ENCODE data around the gene SIRT5. TPM values are rescaled to one million over a fixed set of nuclear protein-coding genes. Genes with fewer than 3 reads are reported as not detected.

SIRT5 gene
- total RNA-seq, 1 donor from 2014 or later: 5.7 TPM

DNA sequence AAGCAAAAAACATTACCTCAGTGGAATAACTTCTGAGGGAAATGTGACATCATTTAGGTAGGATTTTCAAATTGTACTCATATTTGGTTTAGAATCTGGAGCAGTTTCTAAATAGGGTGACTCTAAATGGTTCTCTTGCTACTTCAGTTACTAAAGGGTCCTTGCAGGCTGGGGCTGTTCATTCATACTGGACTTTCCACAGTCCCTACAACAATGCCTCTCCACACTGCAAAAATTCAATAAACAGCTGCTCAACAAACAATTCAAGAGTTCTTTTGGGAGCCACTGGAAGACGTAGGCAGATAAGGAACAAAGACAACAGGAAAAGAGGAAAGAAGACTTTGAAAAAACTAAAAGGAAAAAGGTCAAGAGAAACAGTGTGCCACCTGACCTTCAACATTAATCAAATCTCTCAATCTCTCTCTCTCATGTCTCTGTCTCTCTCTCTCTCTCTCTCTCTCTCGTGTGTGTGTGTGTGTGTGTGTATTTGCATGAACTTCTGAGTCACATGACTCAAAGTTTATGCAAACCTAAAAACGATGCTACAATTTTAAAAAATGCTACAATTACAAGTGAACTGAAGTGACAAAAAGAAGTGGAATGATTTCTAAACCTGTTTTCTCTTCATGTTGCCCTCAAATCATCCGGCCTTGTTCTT lies 55.2 kb downstream of the SIRT5 start:
- no peak for DNase-seq (ENCODE audit: low read depth)

DNA sequence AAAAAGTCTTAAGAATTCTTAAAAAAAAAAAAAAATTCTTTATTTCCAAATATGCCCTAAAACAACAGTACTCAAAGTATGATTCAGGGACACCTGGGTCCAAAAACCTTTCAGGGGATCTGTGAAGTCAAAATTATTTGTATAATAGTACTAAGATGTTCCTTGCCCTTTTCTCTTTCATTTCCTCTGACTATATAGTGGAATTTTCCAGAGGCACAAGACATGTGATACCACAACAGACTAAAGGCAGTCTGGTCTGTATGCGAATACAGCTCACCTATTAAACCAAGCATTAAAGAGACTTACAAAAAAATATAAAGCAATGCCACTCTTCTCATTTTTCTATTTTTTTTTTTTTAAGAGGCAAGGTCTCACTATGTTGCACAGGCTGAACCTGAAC lies 56.1 kb downstream of the SIRT5 start:
- DNase-seq (ENCODE audit: low read depth): no peak

DNA sequence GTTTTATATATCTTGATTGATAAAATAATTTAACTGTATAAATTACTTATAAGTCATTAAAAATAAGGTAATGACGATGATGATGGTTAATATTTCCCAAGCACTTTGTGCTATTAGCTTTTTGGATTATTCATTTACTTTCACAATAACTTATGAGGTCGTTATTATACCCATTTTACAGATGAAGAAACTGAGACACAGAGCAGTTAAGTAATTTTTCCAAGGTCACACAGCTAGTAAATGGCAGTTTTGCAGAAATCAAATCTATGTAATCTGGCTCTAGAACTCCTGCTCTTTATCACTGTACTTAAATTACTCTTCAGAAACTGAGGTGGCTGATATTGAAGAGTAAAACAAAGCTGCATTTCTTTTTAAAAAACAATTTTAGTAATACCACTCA lies 58.9 kb downstream of the SIRT5 start:
- DNase-seq (ENCODE audit: low read depth): no peak

DNA sequence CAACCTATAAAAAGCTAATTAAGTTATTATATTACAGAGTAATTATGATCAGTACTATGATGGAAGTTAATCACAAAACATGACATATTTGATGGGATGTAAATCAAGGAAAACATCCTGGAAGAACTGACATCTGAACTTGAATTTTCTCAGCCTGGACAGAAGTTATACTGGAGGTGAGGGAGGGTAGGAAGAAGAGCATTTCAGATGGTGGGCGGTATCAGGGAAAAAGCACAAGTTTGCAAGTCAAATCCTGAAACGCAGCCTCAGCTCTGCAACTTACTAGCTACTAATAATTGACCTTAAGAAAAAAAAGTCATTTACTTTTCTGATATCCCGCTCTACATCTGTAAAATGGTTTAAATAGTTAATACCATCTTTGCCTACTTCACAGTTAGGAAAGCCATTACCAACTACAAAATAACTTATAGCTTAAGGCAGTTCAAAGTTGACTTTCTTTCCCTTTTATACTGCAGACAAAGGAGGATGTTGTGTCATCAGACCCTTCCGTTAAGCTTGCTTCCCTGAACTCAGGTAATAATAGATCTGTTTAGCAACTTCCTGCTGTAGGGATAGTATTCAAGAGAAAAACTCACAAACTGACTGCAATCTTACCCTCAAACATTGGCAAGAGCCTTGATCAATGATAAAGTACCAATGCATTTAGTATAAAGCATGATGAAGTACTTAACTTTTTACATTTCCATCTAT lies 61.7 kb downstream of the SIRT5 start:
- DNase-seq (ENCODE audit: low read depth): no peak

DNA sequence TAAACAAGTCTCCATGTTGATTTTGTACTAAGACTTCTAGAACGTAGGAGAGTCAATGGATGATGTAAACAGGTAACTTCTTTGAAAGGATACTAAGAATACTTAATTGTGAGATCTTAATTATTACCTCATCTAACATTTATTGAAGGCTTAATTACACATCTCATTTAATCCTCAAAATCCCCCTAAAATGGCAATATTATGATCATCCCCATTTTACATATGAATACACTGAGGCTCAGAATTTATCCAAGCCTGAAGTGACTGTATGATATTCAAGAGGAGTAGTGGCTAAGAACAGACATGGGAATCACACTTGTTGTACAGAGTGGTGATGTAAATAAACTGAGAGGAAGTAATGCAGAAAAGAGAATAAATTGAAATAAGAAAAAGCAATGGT lies 63.6 kb downstream of the SIRT5 start:
- DNase-seq (ENCODE audit: low read depth): no peak

DNA sequence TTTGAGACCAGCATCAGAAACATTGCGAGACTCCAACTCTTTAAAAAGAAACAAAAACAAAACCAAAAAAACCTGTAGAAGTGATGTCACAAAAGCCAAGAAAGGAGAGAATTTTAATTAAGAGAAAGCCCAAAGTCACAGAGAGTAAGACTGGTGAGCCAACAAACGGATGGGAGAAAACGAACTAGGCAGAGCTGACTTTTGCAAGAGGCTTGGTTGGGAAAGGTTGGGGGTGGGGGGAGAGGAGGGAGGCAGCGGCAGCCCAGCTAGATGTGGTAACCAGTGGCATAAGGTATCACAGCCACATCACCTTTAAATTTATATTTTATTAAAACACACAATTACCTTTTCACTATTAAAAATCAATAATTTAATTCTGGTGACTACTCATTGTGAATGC lies 64.2 kb downstream of the SIRT5 start:
- no peak for DNase-seq (ENCODE audit: low read depth)

DNA sequence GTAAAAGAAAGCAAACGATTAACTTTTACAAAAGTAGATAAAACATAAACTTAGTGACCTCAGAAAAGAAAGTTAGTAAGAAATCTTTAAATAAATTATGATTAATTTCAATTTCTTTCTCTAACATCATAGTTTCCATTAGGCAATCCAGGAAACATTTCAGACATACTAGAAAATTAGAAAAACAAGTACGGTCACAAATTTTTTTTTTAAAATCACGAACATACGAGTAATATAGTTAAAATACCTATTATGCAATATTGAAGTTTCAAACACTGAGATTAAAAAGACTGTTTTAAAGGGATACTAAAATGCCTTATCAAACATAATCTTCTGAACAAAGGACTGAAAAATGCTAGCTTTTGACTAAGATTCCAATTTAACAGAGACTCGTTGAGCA lies 66.9 kb downstream of the SIRT5 start:
- DNase-seq (ENCODE audit: low read depth): no peak

DNA sequence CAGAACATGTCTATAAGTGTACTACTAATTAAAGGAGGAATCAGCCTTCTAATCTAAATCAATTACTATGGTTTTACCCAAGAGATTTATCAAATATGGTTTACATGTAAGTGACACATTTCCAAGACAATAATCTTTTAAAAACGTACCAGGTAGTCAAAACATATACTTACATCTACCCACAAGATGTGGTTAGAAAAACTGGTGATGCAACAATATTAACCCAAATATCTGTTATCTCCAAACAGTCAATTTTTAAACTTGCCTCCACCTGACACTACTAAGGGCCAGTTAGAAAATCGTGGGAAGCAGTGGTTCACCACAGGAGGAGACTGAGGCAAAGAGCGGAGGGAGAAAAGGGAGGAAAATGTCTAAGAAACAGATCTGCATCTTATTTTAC lies 68.7 kb downstream of the SIRT5 start:
- no peak for DNase-seq (ENCODE audit: low read depth)

DNA sequence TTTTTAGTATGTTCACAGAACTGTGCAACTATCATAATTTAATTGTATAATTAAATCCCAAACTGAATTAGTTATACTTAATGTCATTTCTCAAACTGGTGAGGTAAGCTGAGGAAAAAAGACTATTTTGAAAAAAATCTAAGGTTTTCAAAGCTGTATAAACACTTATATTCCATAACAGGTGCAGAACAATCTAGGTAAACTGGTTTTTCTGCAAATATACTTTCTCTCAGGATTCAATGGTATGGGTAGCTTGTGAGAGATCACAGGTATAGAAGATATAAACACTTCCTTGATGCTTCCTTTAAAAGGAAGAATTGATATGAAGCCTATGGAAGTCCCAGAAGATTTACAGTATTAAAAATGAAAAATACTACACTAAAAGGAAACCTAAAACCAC lies 74.4 kb downstream of the SIRT5 start:
- no peak for DNase-seq (ENCODE audit: low read depth)

DNA sequence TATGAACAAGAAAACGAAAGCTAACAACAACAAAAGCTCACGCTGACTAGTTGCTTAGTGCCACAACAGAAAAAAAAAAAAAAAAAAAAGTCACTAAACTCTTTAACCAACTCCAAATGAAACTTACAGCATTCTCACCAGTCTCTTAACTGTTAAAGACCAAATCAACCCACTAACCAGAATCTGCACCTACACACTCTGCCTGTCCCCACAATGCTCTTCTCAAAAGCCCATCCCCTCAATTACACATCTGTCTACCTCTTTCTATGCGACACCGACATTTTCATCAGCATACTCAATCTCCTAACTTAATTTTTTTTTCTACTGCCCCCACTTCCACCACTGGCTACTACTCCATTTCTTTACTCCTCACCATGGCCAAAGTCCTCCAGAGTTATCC lies 75.0 kb downstream of the SIRT5 start:
- no peak for DNase-seq (ENCODE audit: low read depth)

DNA sequence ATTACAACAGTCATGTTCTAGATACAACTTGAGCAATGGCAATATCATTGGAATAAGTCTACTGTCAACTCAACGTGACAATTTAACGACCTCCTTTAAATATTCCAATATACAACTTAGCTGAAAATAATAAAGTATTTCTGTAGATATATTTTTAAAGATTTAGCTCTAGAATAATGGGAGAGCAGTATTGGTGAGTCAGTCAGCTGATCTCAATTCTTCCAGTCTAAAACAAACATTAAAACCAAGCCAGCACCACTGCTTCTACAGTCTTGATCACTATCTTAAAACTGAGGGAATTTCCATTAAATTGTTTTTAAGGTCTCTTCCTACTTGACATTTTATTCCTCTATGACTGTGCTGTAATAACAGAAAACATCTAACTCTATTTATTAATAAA lies 78.9 kb downstream of the SIRT5 start:
- no peak for DNase-seq (ENCODE audit: low read depth)

DNA sequence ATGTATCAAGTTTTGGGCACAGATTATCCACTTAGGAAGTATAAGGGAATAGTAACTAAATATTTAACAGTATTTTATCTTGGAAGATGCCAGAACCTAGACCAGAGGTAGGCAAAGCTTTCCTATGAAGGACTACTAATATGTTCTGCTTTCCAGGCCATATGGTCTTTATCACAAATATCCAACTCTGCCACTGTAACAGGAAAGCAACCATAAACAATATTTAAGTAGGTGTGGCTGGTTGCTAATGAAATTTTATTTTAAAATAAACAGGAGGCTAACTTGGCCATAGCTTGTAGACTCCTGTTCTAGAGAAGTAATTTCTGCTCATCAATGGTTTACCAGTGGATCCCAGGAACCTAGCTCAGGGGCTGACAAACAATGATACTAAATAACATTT lies 80.1 kb downstream of the SIRT5 start:
- no peak for DNase-seq (ENCODE audit: low read depth)

DNA sequence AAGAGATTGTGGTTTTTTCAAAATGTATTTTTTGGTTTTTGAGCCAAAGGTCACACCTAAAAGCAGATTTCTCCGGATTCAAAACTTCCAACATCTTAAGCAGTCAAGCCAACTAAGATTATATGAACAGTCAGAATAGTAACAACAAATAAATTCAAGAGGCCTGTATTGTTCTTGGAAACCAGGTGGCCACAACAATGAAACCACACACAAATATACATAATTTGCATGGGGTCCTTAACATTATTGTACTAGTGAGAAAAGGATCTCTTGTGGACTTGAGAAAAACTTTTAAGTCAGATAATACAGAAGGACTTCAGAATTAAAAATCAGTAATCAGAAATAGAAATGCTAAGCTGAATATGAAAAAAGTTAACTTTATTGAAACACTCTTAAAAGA lies 81.3 kb downstream of the SIRT5 start:
- DNase-seq (ENCODE audit: low read depth): no peak

DNA sequence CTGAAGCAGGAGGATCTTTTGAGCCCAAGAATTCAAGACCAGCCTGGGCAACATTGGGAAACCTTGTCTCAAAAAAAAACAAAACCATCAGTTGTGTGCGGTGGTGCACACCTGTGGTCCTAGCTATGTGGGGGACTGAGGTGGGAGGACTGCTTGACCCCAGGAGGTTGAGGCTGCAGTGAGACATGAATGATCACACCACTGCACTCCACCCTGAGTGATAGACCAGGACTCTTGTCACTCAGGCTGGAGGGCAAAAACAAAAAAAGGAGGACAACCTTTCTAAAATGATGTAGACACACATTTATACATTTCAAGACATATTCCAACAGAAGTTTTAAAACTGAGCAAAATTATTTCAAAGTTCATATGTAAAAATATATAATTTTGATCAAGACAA lies 85.9 kb downstream of the SIRT5 start:
- no peak for DNase-seq (ENCODE audit: low read depth)

DNA sequence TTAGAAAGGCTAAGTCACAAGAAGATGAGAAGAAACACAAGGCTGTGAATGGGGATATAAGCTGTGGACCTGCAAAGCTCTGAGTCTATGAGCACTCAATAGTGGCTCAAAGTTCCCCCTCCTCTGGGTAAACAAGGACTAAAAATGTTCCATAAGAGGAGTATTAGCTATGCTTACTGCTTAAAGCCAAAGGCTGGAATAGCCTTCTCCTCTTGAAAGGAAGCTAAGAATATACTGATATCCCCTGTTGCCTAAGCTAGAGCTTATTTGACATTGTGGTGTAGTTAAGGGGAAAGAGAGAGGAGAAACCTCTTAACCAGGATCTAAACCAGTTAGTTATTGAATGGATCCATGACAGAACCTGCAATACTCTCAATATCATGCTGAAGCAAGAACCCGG lies 86.5 kb downstream of the SIRT5 start:
- DNase-seq (ENCODE audit: low read depth): no peak

DNA sequence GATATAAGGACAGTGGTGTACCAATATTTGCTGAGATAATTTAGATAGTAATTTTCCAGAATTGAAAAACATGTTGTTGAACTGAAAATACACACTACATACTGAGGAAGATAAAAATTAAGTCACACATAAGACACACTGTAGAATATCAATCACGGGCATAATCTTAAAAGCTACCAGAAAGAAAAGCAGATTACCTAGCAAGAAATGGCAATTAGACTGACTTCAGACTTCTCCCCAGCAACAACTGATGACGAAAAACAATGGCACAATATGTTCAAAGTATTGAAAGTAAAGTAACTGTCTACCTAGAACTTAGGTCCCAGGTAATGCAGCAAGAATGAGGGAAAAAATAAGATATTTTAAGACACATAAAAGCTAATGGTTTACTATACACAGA lies 87.2 kb downstream of the SIRT5 start:
- DNase-seq (ENCODE audit: low read depth): no peak

DNA sequence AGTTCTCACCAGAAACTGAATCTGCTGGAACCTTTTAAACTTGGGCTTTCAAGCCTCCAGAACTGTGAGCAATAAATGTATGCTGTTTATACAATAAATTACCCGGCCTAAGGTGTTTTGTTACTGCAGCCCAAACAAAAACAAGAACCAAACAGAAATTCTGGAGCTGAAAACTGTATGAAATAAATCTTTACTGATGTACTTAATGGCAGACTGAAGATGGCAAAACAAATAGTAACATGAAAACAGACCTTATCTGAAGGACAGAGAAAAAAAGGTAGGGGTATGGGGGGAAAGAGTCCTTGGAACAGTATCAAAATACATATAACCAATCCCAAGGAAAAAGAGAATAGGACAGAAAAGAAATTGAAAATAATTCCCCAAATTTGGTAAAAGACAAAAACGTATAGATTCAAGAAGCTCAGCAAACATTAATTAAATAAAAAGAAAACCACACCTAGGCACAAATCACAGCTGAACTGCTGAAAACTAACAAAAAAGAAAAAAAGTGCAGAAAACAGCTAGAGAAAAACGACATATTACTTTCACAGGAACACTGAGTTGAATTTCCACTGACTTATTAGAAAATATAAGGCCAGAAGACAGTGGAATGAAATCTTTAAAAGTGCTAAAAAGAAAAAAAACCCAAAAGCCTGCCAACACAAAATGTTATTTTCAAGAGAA lies 88.4 kb downstream of the SIRT5 start:
- no peak for DNase-seq (ENCODE audit: low read depth)

DNA sequence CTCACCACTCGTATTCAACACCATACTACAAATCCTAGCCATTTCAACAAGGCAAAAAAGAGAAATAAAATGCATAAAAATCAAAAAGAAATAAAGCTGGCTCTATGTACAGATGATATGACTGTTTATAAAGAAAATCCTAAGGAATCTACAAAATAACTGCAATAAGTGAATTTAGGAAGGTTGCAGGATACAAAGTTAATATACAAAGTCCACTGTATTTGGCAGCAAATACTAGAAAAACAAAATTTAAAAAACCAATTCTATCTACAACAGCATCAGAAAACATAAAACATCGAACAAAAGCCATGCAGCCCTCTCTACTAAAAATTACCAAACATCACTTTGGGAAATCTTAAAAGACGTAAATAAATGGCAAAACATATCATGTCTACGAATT lies 89.6 kb downstream of the SIRT5 start:
- no peak for DNase-seq (ENCODE audit: low read depth)

Other genes starting within 250 kb of the SIRT5 start
- gene TBC1D7, start 246.1 kb upstream of the SIRT5 start, total RNA-seq: 14.7 and 15.2 TPM in 2 replicates
- 2.3 and 2.8 TPM in 2 replicates for gene GFOD1, start 87.0 kb upstream of the SIRT5 start, total RNA-seq
- 59.9 and 75.7 TPM in 2 replicates for gene NOL7, start 40.7 kb downstream of the SIRT5 start, total RNA-seq
- 38.3 and 39.9 TPM in 2 replicates for gene RANBP9, start 137.2 kb downstream of the SIRT5 start, total RNA-seq
- gene MCUR1, start 240.0 kb downstream of the SIRT5 start, total RNA-seq: 13.8 and 20.4 TPM in 2 replicates